Measurements from ENCODE around the gene RABGAP1L.

GRCh38 chr1:174189428-174190062 is 30.2 kb downstream of the RABGAP1L start:
- TF ChIP-seq CTCF (IDR thresholded peaks at IDR 0.05) (no peak), NFE2L1 (CRISPR knock-in tag; IDR thresholded peaks at IDR 0.05) (no peak), ZNF121 (CRISPR knock-in tag; IDR thresholded peaks at IDR 0.05) (0 out of 2 replicates have a peak, but pooled peaks have one; percentile 19)
